A549 (cell line): ENCODE data around the gene ZBTB8A. TPM values are rescaled to one million over a fixed set of nuclear protein-coding genes. Genes with fewer than 3 reads are reported as not detected.

ENCODE experiments used
- ATAC-seq, 2 experiments: fragments of 200-7000 bp in 1 of 2; fragments of >200 bp in 1 of 2; cut with Nextera tagmentation in 1 of 2; cut with Tn5 transposase in 1 of 2; 3 replicates each; pipeline versions ENCODE4 v1.8.0 to v1.9.1; 2018 to 2020; ENCODE audit warnings: mild to moderate bottlenecking in 1 of 2, moderate library complexity in 1 of 2
- CTCF ChIA-PET: fragments of 300-600 bp; sonication (Branson Sonifier 250); formaldehyde crosslinking; extraction: SDS; loops from one replicate; lab custom pipeline; 2021; ENCODE audit warnings: antibody characterized with exemption, inconsistent platforms; lab: Yijun Ruan, JAX
- POLR2A ChIA-PET: fragments of 350-600 bp; formaldehyde crosslinking; extraction: SDS; loops from one replicate; lab custom pipeline; 2021; ENCODE audit warnings: antibody characterized with exemption, inconsistent platforms; lab: Yijun Ruan, JAX
- DNase-seq, 2 experiments: peaks; one replicate each; pipeline versions ENCODE4 v3.0.0 to v3.0.0-alpha.2; 2011 to 2016; ENCODE audit warnings: low read depth in 1 of 2, low spot score in 1 of 2
- FAIRE-seq: peaks from 2 replicates; lab custom pipeline; 2011; peaks lifted over from hg19 to GRCh38; lab: Jason Lieb, UNC
- H3K27ac ChIP-seq, 2 experiments: fragments of >200 bp; sonication (Bioruptor Twin); formaldehyde crosslinking; 3 replicates each; pipeline ENCODE4 v1.5.1; 2016 to 2017
- H3K4me1 ChIP-seq: fragments of >200 bp; sonication (Bioruptor Twin); formaldehyde crosslinking; 3 replicates; pipeline ENCODE4 v1.6.1; 2016
- H3K4me2 ChIP-seq: fragments of >200 bp; sonication (Bioruptor Twin); formaldehyde crosslinking; 3 replicates; pipeline ENCODE4 v1.6.1; 2016
- H3K4me3 ChIP-seq: fragments of >200 bp; sonication (Bioruptor Twin); formaldehyde crosslinking; 3 replicates; pipeline ENCODE4 v1.5.1; 2016
- H3K9me3 ChIP-seq: fragments of >200 bp; sonication (Bioruptor Twin); formaldehyde crosslinking; 3 replicates; pipeline ENCODE4 v1.6.1; 2016
- CHD2 ChIP-seq: fragments of 150-350 bp; IDR thresholded peaks from 2 replicates; pipeline ENCODE4 v1.6.1; 2014; ENCODE audit warnings: low read length; ENCODE audit not compliant: partially characterized antibody
- CTCF ChIP-seq: fragments of >200 bp; sonication (Bioruptor Twin); formaldehyde crosslinking; IDR thresholded peaks from 3 replicates; pipeline ENCODE4 v1.5.1; 2016
- E2F6 ChIP-seq: IDR thresholded peaks from 2 replicates; pipeline ENCODE4 v1.6.1; 2012; ENCODE audit warnings: low read depth, borderline replicate concordance
- EHMT2 ChIP-seq: fragments of 200-600 bp; sonication (generic); IDR thresholded peaks from 2 replicates; pipeline ENCODE4 v1.6.1; 2016; ENCODE audit warnings: antibody characterized with exemption, low read depth, mild to moderate bottlenecking, moderate library complexity
- ELK1 ChIP-seq: fragments of 150-350 bp; IDR thresholded peaks from 2 replicates; pipeline ENCODE4 v1.6.1; 2014; ENCODE audit warnings: low read depth, mild to moderate bottlenecking, low read length
- EP300 ChIP-seq, 2 experiments: fragments of >200 bp; sonication (Bioruptor Twin); formaldehyde crosslinking; IDR thresholded peaks; 2 replicates in 1 of 2; 3 replicates in 1 of 2; pipeline ENCODE4 v1.6.1; 2016 to 2017
- FOSB ChIP-seq: fragments of 250-450 bp; sonication (Bioruptor Pico); IDR thresholded peaks from 2 replicates; pipeline ENCODE4 v1.5.0; 2020; ENCODE audit warnings: mild to moderate bottlenecking, moderate library complexity
- FOXS1 ChIP-seq: fragments of 250-450 bp; sonication (Bioruptor Pico); IDR thresholded peaks from 2 replicates; pipeline ENCODE4 v1.5.0; 2020; ENCODE audit warnings: mild to moderate bottlenecking, moderate library complexity
- HDAC2 ChIP-seq: fragments of 200-600 bp; sonication (generic); IDR thresholded peaks from 2 replicates; pipeline ENCODE4 v1.6.1; 2016
- HES2 ChIP-seq: fragments of >200 bp; sonication (Bioruptor Twin); formaldehyde crosslinking; IDR thresholded peaks from 2 replicates; pipeline ENCODE4 v1.6.1; 2016
- HEYL ChIP-seq: fragments of 250-450 bp; sonication (Bioruptor Pico); IDR thresholded peaks from 2 replicates; pipeline ENCODE4 v1.8.0; 2021; ENCODE audit warnings: mild to moderate bottlenecking, moderate library complexity
- HMGXB4 ChIP-seq: fragments of 250-450 bp; sonication (Bioruptor Pico); IDR thresholded peaks from 2 replicates; pipeline ENCODE4 v1.5.0; 2021; ENCODE audit warnings: mild to moderate bottlenecking, moderate library complexity, borderline replicate concordance
- HOXA7 ChIP-seq: fragments of 250-450 bp; sonication (Bioruptor Pico); IDR thresholded peaks from 2 replicates; pipeline ENCODE4 v1.5.0; 2020; ENCODE audit warnings: mild to moderate bottlenecking, moderate library complexity
- JUN ChIP-seq, 2 experiments: fragments of >200 bp; sonication (Bioruptor Twin); formaldehyde crosslinking; IDR thresholded peaks; 2 replicates in 1 of 2; 3 replicates in 1 of 2; pipeline ENCODE4 v1.6.1; 2016 to 2017
- JUNB ChIP-seq: fragments of >200 bp; sonication (Bioruptor Twin); formaldehyde crosslinking; IDR thresholded peaks from 2 replicates; pipeline ENCODE4 v1.6.1; 2016
- MYC ChIP-seq: IDR thresholded peaks from 2 replicates; pipeline ENCODE4 v1.6.1; 2012; ENCODE audit warnings: mild to moderate bottlenecking, inconsistent platforms, low read length, improper control_type of control experiment, borderline replicate concordance
- NR3C1 ChIP-seq: fragments of >200 bp; sonication (Bioruptor Twin); formaldehyde crosslinking; IDR thresholded peaks from 3 replicates; pipeline ENCODE4 v1.6.1; 2017
- PBX3 ChIP-seq: IDR thresholded peaks from 2 replicates; pipeline ENCODE4 v1.6.1; 2012
- RARB ChIP-seq: fragments of 250-450 bp; sonication (Bioruptor Pico); IDR thresholded peaks from 2 replicates; pipeline ENCODE4 v1.8.0; 2021; ENCODE audit warnings: mild to moderate bottlenecking, moderate library complexity
- RCOR1 ChIP-seq: fragments of 150-350 bp; IDR thresholded peaks from 2 replicates; pipeline ENCODE4 v1.6.1; 2014; ENCODE audit warnings: antibody characterized with exemption, low read length, low read depth
- TP53 ChIP-seq: fragments of 250-450 bp; sonication (Bioruptor Pico); IDR thresholded peaks from 2 replicates; pipeline ENCODE4 v1.5.0; 2021; ENCODE audit warnings: mild to moderate bottlenecking, moderate library complexity
- USF2 ChIP-seq: fragments of 450-650 bp; IDR thresholded peaks from 2 replicates; pipeline ENCODE4 v1.6.1; 2014; ENCODE audit warnings: antibody characterized with exemption
- WGBS: methylation state at CpG from one replicate; pipeline ENCODE4 v1.1.6; 2017; ENCODE audit errors: missing lambda C conversion rate; 5-methylcytosine and 5-hydroxymethylcytosine counted together
- polyA plus RNA-seq, 4 experiments: library from polyadenylated mRNA; depleted of rRNA in 3 of 4; stranded (reverse); fragments of >200 nt; fragmentation: RNase III in 1 of 4; extraction: RNeasy Plus Mini Kit Qiagen cat#74134 plus additional on column Dnase treatment in 1 of 4; gene quantifications; 2 replicates in 3 of 4; 3 replicates in 1 of 4; pipeline ENCODE4 v1.2.3, GENCODE V29; 2011 to 2017

Gene ZBTB8A
- polyA plus RNA-seq, 2 of the 4 experiments (the other 2 are of a cell fraction) = 2.7 to 6.0 TPM

- ChIA-PET CTCF (interaction anchor here (0.6 to 0.9 kb wide), 2 partner anchors 42 to 56 kb away, joined by 3 to 5 read pairs; no protein-coding TSS in a partner anchor), POLR2A (no interaction called here)
- no peak overlapping the region for H3K4me2 ChIP-seq
- H3K9me3 ChIP-seq = no peaks in the 10 kb centered on the region
- WGBS = 96% methylated on average over 2 of the region's 2 CpGs
- FAIRE-seq (no peak), DNase-seq (no peak), ATAC-seq (no peak)
- no peak for TF ChIP-seq USF2
- TF ChIP-seq RARB (CRISPR knock-in tag) = no peak
- no peak for TF ChIP-seq CTCF
- TF ChIP-seq HMGXB4 (CRISPR knock-in tag) = no peak
- TF ChIP-seq HDAC2 = no peak
- TF ChIP-seq E2F6 = no peak
- no peak for TF ChIP-seq HES2
- TF ChIP-seq JUNB = no peak
- TF ChIP-seq MYC = no peak
- TF ChIP-seq CHD2 = no peak
- no peak for TF ChIP-seq RCOR1
- no peak for TF ChIP-seq TP53 (CRISPR knock-in tag)
- no peak for TF ChIP-seq EHMT2
- no peaks in the 10 kb centered on the region for H3K4me1 ChIP-seq
- H3K27ac ChIP-seq = no peak overlapping the region
- H3K4me3 ChIP-seq = no peak overlapping the region
Measured at GRCh38 chr1:32491386-32491785, 47.8 kb upstream of the ZBTB8A start.

- Histone ChIP-seq H3K4me2 (no peak overlapping the region), H3K9me3 (no peaks in the 10 kb centered on the region), H3K4me3 (no peak overlapping the region), H3K4me1 (no peaks in the 10 kb centered on the region), H3K27ac (no peak overlapping the region)
- POLR2A ChIA-PET = no interaction called here
- TF ChIP-seq HOXA7 (CRISPR knock-in tag) = no peak
- no peak for TF ChIP-seq PBX3
- no peak for TF ChIP-seq EP300 (IDR thresholded peaks at IDR 0.05)
- no peak for TF ChIP-seq CTCF
- TF ChIP-seq MYC = no peak
- TF ChIP-seq HEYL = no peak
- no peak for TF ChIP-seq JUN (IDR thresholded peaks at IDR 0.05)
- TF ChIP-seq NR3C1 = no peak
- TF ChIP-seq FOXS1 (CRISPR knock-in tag) = no peak
- no peak for TF ChIP-seq ELK1
- TF ChIP-seq FOSB (CRISPR knock-in tag) = no peak
- FAIRE-seq = no peak
- WGBS = 59% methylated on average over 1 of the region's 1 CpG
- CTCF ChIA-PET = no interaction called here
- ATAC-seq = no peak
- no peak for DNase-seq
Measured at GRCh38 chr1:32494196-32494595, 45.0 kb upstream of the ZBTB8A start.
